ENCODE measurements around the gene DIP2C. TPM values are rescaled to one million over a fixed set of nuclear protein-coding genes. Genes with fewer than 3 reads are reported as not detected.
A peak's percentile ranks its signal among the peaks of the same experiment; 100 is the strongest.
"Not testable (repeated sequence)": the region's sequence is repeated elsewhere in the genome, so short reads cannot be mapped to it uniquely, and the experiment has no call there.

Gene DIP2C
- total RNA-seq, 1 donor from 2014 or later, result 31.9 TPM

GRCh38 chr10:338171-339037 is 351.1 kb downstream of the DIP2C start:
- no peak for DNase-seq (ENCODE audit: low read depth)

GRCh38 chr10:336247-336646 is 353.2 kb downstream of the DIP2C start:
- no peak for DNase-seq (ENCODE audit: low read depth)

- DNase-seq (ENCODE audit: low read depth), result no peak
Observed at GRCh38 chr10:335151-335800, 354.2 kb downstream of the DIP2C start.

- no peak for DNase-seq (ENCODE audit: low read depth)
Observed at GRCh38 chr10:331186-331585, 358.3 kb downstream of the DIP2C start.

- DNase-seq (ENCODE audit: low read depth), result peak; percentile 96
Observed at GRCh38 chr10:329361-330099, 359.9 kb downstream of the DIP2C start.

- no peak for DNase-seq (ENCODE audit: low read depth)
Observed at GRCh38 chr10:327889-328852, 361.3 kb downstream of the DIP2C start.

GRCh38 chr10:326894-327635 is 362.4 kb downstream of the DIP2C start:
- DNase-seq (ENCODE audit: low read depth), result no peak

- no peak for DNase-seq (ENCODE audit: low read depth)
Observed at GRCh38 chr10:326350-326749, 363.1 kb downstream of the DIP2C start.

- no peak for DNase-seq (ENCODE audit: low read depth)
Observed at GRCh38 chr10:325282-325681, 364.2 kb downstream of the DIP2C start.

GRCh38 chr10:324593-324992 is 364.9 kb downstream of the DIP2C start:
- no peak for DNase-seq (ENCODE audit: low read depth)

- DNase-seq (ENCODE audit: low read depth), result peak; percentile 86
Observed at GRCh38 chr10:323651-324293, 365.7 kb downstream of the DIP2C start.

- DNase-seq (ENCODE audit: low read depth), result not testable (repeated sequence)
Observed at GRCh38 chr10:323046-323445, 366.4 kb downstream of the DIP2C start.

- no peak for DNase-seq (ENCODE audit: low read depth)
Observed at GRCh38 chr10:320771-321170, 368.7 kb downstream of the DIP2C start.

- DNase-seq (ENCODE audit: low read depth), result no peak
Observed at GRCh38 chr10:317926-318325, 371.5 kb downstream of the DIP2C start.

- peak; percentile 88 for DNase-seq (ENCODE audit: low read depth)
Observed at GRCh38 chr10:317271-317769, 372.1 kb downstream of the DIP2C start.

GRCh38 chr10:316390-316789 is 373.1 kb downstream of the DIP2C start:
- no peak for DNase-seq (ENCODE audit: low read depth)

GRCh38 chr10:314871-315270 is 374.6 kb downstream of the DIP2C start:
- peak; percentile 41 for DNase-seq (ENCODE audit: low read depth)

- DNase-seq (ENCODE audit: low read depth), result no peak
Observed at GRCh38 chr10:314381-314780, 375.1 kb downstream of the DIP2C start.

Data from myocyte (in vitro differentiated cells).